GM12878 (cell line): Measurements from ENCODE around the gene PDE11A. TPM values are rescaled to one million over a fixed set of nuclear protein-coding genes. Genes with fewer than 3 reads are reported as not detected.

Experiments used
- ATAC-seq: fragments of 200-7000 bp; cut with Tn5 transposase; 3 replicates; pipeline ENCODE4 v1.9.1; 2020; ENCODE audit warnings: mild to moderate bottlenecking, moderate library complexity
- BruUV-seq: library from RNA; stranded (reverse); fragments of 400-500 nt; replicated peaks from 2 replicates; lab custom pipeline; 2021; lab: Mats Ljungman, UMichigan
- CTCF ChIA-PET: fragments of 300-600 bp; sonication (Branson Sonifier 250); formaldehyde crosslinking; extraction: SDS; loops from one replicate; lab custom pipeline; 2021; ENCODE audit warnings: inconsistent platforms; lab: Yijun Ruan, JAX
- POLR2A ChIA-PET: fragments of 350-600 bp; formaldehyde crosslinking; extraction: SDS; loops from one replicate; lab custom pipeline; 2021; ENCODE audit warnings: inconsistent platforms; lab: Charles Lee
- RAD21 ChIA-PET: fragments of 300-600 bp; sonication (Branson Sonifier 250); formaldehyde crosslinking; loops from one replicate; lab custom pipeline; 2023; ENCODE audit warnings: antibody characterized with exemption; ENCODE audit not compliant: unreplicated experiment; lab: Charles Lee
- SMC1A ChIA-PET: fragments of 300-600 bp; sonication (Branson Sonifier 250); formaldehyde crosslinking; loops from one replicate; lab custom pipeline; 2023; ENCODE audit not compliant: unreplicated experiment, uncharacterized antibody; lab: Charles Lee
- DNase-seq: peaks from one replicate; pipeline ENCODE4 v3.0.0-alpha.2; 2011; ENCODE audit warnings: low read depth, low spot score
- FAIRE-seq: peaks from 3 replicates; lab custom pipeline; 2011; peaks lifted over from hg19 to GRCh38; lab: Jason Lieb, UNC
- H2AFZ ChIP-seq: 2 replicates; pipeline ENCODE4 v1.6.0; 2011; ENCODE audit warnings: low read depth, low read length, control low read depth; ENCODE audit not compliant: control insufficient read depth
- H3K27ac ChIP-seq: 2 replicates; pipeline ENCODE4 v1.5.1; 2011; ENCODE audit warnings: control low read depth; ENCODE audit not compliant: control insufficient read depth, insufficient read depth
- H3K27me3 ChIP-seq, 2 experiments: replicated peaks in 1 of 2; 2 replicates each; pipeline versions ENCODE4 v1.6.0 to v1.6.1; 2011; ENCODE audit warnings: low read length in 1 of 2; ENCODE audit not compliant: control insufficient read depth in 2 of 2, insufficient read depth in 2 of 2
- H3K36me3 ChIP-seq, 2 experiments: 2 replicates each; pipeline ENCODE4 v1.5.1; 2011; ENCODE audit warnings: low read length in 1 of 2; ENCODE audit not compliant: control insufficient read depth in 2 of 2, insufficient read depth in 2 of 2
- H3K4me1 ChIP-seq: 2 replicates; pipeline ENCODE4 v1.6.1; 2011; ENCODE audit warnings: mild to moderate bottlenecking, low read length, moderate library complexity, mixed read lengths; ENCODE audit not compliant: control insufficient read depth, insufficient read depth
- H3K4me2 ChIP-seq: 2 replicates; pipeline ENCODE4 v1.6.0; 2011; ENCODE audit warnings: control low read depth; ENCODE audit not compliant: control insufficient read depth, insufficient read depth
- H3K4me3 ChIP-seq: fragments of 200-600 bp; sonication (generic); 2 replicates; pipeline ENCODE4 v1.5.1; 2016
- H3K79me2 ChIP-seq: 2 replicates; pipeline ENCODE4 v1.6.0; 2011; ENCODE audit warnings: low read length; ENCODE audit not compliant: control insufficient read depth, insufficient read depth
- H3K9ac ChIP-seq: 2 replicates; pipeline ENCODE4 v1.8.0; 2011; ENCODE audit warnings: low read length, control low read depth, mixed read lengths; ENCODE audit not compliant: control insufficient read depth, insufficient read depth
- H3K9me3 ChIP-seq: replicated peaks from 3 replicates; pipeline ENCODE4 v1.5.1; 2011; ENCODE audit warnings: mild to moderate bottlenecking, low read length; ENCODE audit not compliant: control insufficient read depth, insufficient read depth
- H4K20me1 ChIP-seq: 2 replicates; pipeline ENCODE4 v1.6.0; 2011; ENCODE audit not compliant: control insufficient read depth, insufficient read depth
- ASH2L ChIP-seq: fragments of 300-600, 200-600 bp; sonication (generic); IDR thresholded peaks from 2 replicates; pipeline ENCODE4 v1.6.1; 2017; ENCODE audit warnings: low read depth, mild to moderate bottlenecking, borderline replicate concordance
- ATF2 ChIP-seq: IDR thresholded peaks from 2 replicates; pipeline ENCODE4 v1.6.1; 2012; ENCODE audit warnings: low read length, inconsistent platforms
- EZH2 ChIP-seq: IDR thresholded peaks from 2 replicates; pipeline ENCODE4 v1.6.1; 2012; ENCODE audit warnings: low read depth, mild to moderate bottlenecking, control low read depth, inconsistent platforms, low read length, borderline replicate concordance; ENCODE audit not compliant: control insufficient read depth
- IRF5 ChIP-seq: fragments of 450-650 bp; IDR thresholded peaks from 2 replicates; pipeline ENCODE4 v1.6.1; 2017; ENCODE audit warnings: borderline replicate concordance
- MTA2 ChIP-seq: fragments of 450-650 bp; IDR thresholded peaks from 2 replicates; pipeline ENCODE4 v1.6.1; 2016; ENCODE audit warnings: low read depth, mild to moderate bottlenecking, moderate library complexity
- MYB ChIP-seq: fragments of 150-350 bp; IDR thresholded peaks from 2 replicates; pipeline ENCODE4 v1.6.1; 2014; ENCODE audit warnings: mild to moderate bottlenecking, low read depth, low read length, borderline replicate concordance
- RB1 ChIP-seq: fragments of 450-650 bp; formaldehyde crosslinking; IDR thresholded peaks from 2 replicates; pipeline ENCODE4 v1.6.1; 2017; ENCODE audit warnings: mild to moderate bottlenecking, borderline replicate concordance
- RCOR1 ChIP-seq: conservative IDR thresholded peaks from 2 replicates; pipeline ENCODE4 v1.6.1; 2012; ENCODE audit warnings: low read depth, low read length, improper control_type of control experiment
- SIN3A ChIP-seq: IDR thresholded peaks from 2 replicates; pipeline ENCODE4 v1.6.1; 2012; ENCODE audit warnings: low read depth, low read length, improper control_type of control experiment
- SMAD5 ChIP-seq: IDR thresholded peaks from 2 replicates; pipeline ENCODE4 v1.6.1; 2016; ENCODE audit warnings: antibody characterized with exemption, low read depth
- TAF1 ChIP-seq: IDR thresholded peaks from 2 replicates; pipeline ENCODE4 v1.6.1; 2011; ENCODE audit warnings: mild to moderate bottlenecking, low read depth, low read length, borderline replicate concordance
- USF2 ChIP-seq: IDR thresholded peaks from 2 replicates; pipeline ENCODE4 v1.6.1; 2011; ENCODE audit warnings: low read depth, low read length, improper control_type of control experiment, borderline replicate concordance
- WRNIP1 ChIP-seq: IDR thresholded peaks from 2 replicates; pipeline ENCODE4 v1.6.1; 2011; ENCODE audit warnings: low read depth, low read length, improper control_type of control experiment, borderline replicate concordance
- YBX1 ChIP-seq: fragments of 450-650 bp; IDR thresholded peaks from 2 replicates; pipeline ENCODE4 v1.6.1; 2016; ENCODE audit warnings: antibody characterized with exemption
- YY1 ChIP-seq: IDR thresholded peaks from 2 replicates; pipeline ENCODE4 v1.6.1; 2011; ENCODE audit warnings: low read depth, mild to moderate bottlenecking, low read length
- WGBS: methylation state at CpG from one replicate; pipeline ENCODE4 v1.1.6; 2016; ENCODE audit warnings: low lambda C conversion rate; ENCODE audit not compliant: insufficient replicate concordance, insufficient coverage; ENCODE audit errors: missing lambda C conversion rate; 5-methylcytosine and 5-hydroxymethylcytosine counted together
- in situ Hi-C: fragments of 300-500 bp; cut with MboI; formaldehyde crosslinking; loops from 9 replicates; pipeline ENCODE4 v1.14.3; 2018; ENCODE audit warnings: mixed read lengths
- intact Hi-C: fragments of 100-400 bp; cut with micrococcal nuclease; formaldehyde crosslinking; loops from one replicate; pipeline ENCODE4 v1.14.2; 2022; ENCODE audit not compliant: unreplicated experiment
- polyA plus RNA-seq, 11 experiments: library from polyadenylated mRNA; depleted of rRNA in 4 of 11; unstranded in 6 of 11; stranded (reverse) in 5 of 11; fragments of >200 nt; fragmentation: Nextera tagmentation in 4 of 11; fragmentation: Illumina TruSeq in 1 of 11; extraction: Ambion mirVana in 4 of 11; extraction: Trizol in 1 of 11; gene quantifications; 1 replicate in 1 of 11; 2 replicates in 10 of 11; pipeline versions ENCODE4 v1.2.1 to v1.2.3, GENCODE V29; 2011 to 2016; ENCODE audit warnings: inconsistent platforms in 2 of 11, missing spikeins in 2 of 11, low read depth in 1 of 11
- total RNA-seq, 4 experiments: library from RNA; depleted of rRNA in 3 of 4; stranded (reverse); fragments of >200 nt in 3 of 4; fragmentation: Illumina TruSeq in 1 of 4; extraction: Trizol in 1 of 4; gene quantifications; 2 replicates each; pipeline versions ENCODE4 v1.2.1 to v1.2.3, GENCODE V29; 2013 to 2021

Gene PDE11A
- total and polyA plus RNA-seq, 10 of the 15 experiments (the other 5 are each of a cell fraction or from before 2014, with no cell fraction given): 0.01 to 0.17 (median 0.06) TPM; not detected in 5

- 0% methylated on average over 1 of the region's 1 CpG for WGBS
- Histone ChIP-seq H3K4me3 (no peak overlapping the region), H3K79me2 (no peaks in the 10 kb centered on the region), H3K9me3 (no peaks in the 10 kb centered on the region), H2AFZ (no peak overlapping the region), H3K4me2 (no peak overlapping the region), H3K4me1 (no peaks in the 10 kb centered on the region), H3K27ac (no peak overlapping the region), H3K36me3 (no peaks in the 10 kb centered on the region), H3K9ac (no peak overlapping the region), H3K27me3 (peaks cover 2 to 7% of the 10 kb centered on the region in 2 experiments), H4K20me1 (no peaks in the 10 kb centered on the region)
- ATAC-seq (no peak), DNase-seq (no peak), FAIRE-seq (no peak)
- no TSS peak for BruUV-seq
- ChIA-PET SMC1A (no interaction called here), RAD21 (no interaction called here), POLR2A (no interaction called here), CTCF (no interaction called here)
- in situ Hi-C loops (no loop called here), intact Hi-C loops (no loop called here)
- TF ChIP-seq WRNIP1 (no peak), SIN3A (no peak), MTA2 (no peak), ASH2L (no peak), RB1 (no peak), YBX1 (no peak), MYB (no peak), ATF2 (no peak), USF2 (no peak), TAF1 (no peak), YY1 (no peak), EZH2 (no peak), SMAD5 (no peak), IRF5 (no peak), RCOR1 (no peak)
Measured at GRCh38 chr2:178066890-178067669, 5.5 kb downstream of the PDE11A start.
